Tibial nerve (tissue), 4 donors: ENCODE results near the gene DENND2A. TPM values are rescaled to one million over a fixed set of nuclear protein-coding genes. Genes with fewer than 3 reads are reported as not detected.

ENCODE experiments used
- DNase-seq, 2 donors: peaks; one replicate each; pipeline ENCODE4 v3.0.0-alpha.2; 2019; ENCODE audit warnings: low spot score in 2 of 2
- H3K27ac ChIP-seq, 4 donors: fragments of 200-600 bp; sonication (generic) in 3 of 4; one replicate each; pipeline ENCODE4 v1.5.1; 2017 to 2019; ENCODE audit warnings: mild to moderate bottlenecking in 1 of 4
- H3K27me3 ChIP-seq, 2 donors: fragments of 200-600 bp; sonication (generic) in 1 of 2; one replicate each; pipeline versions ENCODE4 v1.5.1 to v1.6.0; 2017 to 2019
- H3K36me3 ChIP-seq, 3 donors: fragments of 200-600 bp; sonication (generic); one replicate each; pipeline ENCODE4 v1.5.1; 2018 to 2019
- H3K4me1 ChIP-seq, 4 donors: fragments of 200-600 bp; sonication (generic) in 3 of 4; one replicate each; pipeline ENCODE4 v1.5.1; 2017 to 2019
- H3K4me3 ChIP-seq, 4 donors: fragments of 200-600 bp; sonication (generic) in 3 of 4; one replicate each; pipeline ENCODE4 v1.5.1; 2017 to 2019; ENCODE audit warnings: mild to moderate bottlenecking in 1 of 4, moderate library complexity in 1 of 4
- H3K9me3 ChIP-seq, 4 donors: fragments of 200-600 bp; sonication (generic) in 3 of 4; one replicate each; pipeline ENCODE4 v1.5.1; 2017 to 2019
- CTCF ChIP-seq, 5 experiments: fragments of 200-600 bp in 3 of 5; fragments of 450-650 bp in 2 of 5; sonication (generic) in 3 of 5; IDR thresholded peaks; one replicate each; pipeline ENCODE4 v1.5.1; 2016 to 2019; ENCODE audit warnings: antibody characterized with exemption in 5 of 5, mild to moderate bottlenecking in 3 of 5, moderate library complexity in 2 of 5
- EP300 ChIP-seq, 2 donors: sonication (generic); formaldehyde crosslinking; IDR thresholded peaks; one replicate each; pipeline ENCODE4 v1.6.1; 2017; ENCODE audit warnings: antibody characterized with exemption in 2 of 2, mild to moderate bottlenecking in 1 of 2
- POLR2A ChIP-seq, 2 donors: fragments of 450-650 bp; IDR thresholded peaks; one replicate each; pipeline ENCODE4 v1.6.1; 2017; ENCODE audit warnings: antibody characterized with exemption in 2 of 2, mild to moderate bottlenecking in 2 of 2, moderate library complexity in 2 of 2
- WGBS, 2 donors: methylation state at CpG; one replicate each; pipeline ENCODE4 v1.1.5; 2018; 5-methylcytosine and 5-hydroxymethylcytosine counted together
- total RNA-seq, 4 donors: library from RNA; depleted of rRNA; stranded (reverse); fragments of >200 nt; gene quantifications; one replicate each; pipeline ENCODE4 v1.1.0, GENCODE V29; 2016

The DENND2A gene
- total RNA-seq, 4 donors from 2014 or later: 18.3 to 28.0 (median 24.2) TPM

- WGBS, 2 donors: 73 to 78% methylated on average over 3 to 4 of the region's 4 CpGs
- peaks cover 0 to 13% (median 0%) of the 10 kb centered on the region in 4 donors for H3K4me1 ChIP-seq
- H3K27me3 ChIP-seq: no peaks in the 10 kb centered on the region
- peak overlapping the region in 1 of 4 donors; percentile 14 for H3K27ac ChIP-seq
- H3K36me3 ChIP-seq: peaks cover 0 to 52% (median 0%) of the 10 kb centered on the region in 3 donors
- no peak for DNase-seq
- TF ChIP-seq POLR2A (IDR thresholded peaks at IDR 0.05) (no peak), EP300 (IDR thresholded peaks at IDR 0.05) (no peak), CTCF (IDR thresholded peaks at IDR 0.05) (no peak)
- no peak overlapping the region for H3K4me3 ChIP-seq
- H3K9me3 ChIP-seq: no peaks in the 10 kb centered on the region
Measured at GRCh38 chr7:140564643-140565042, 76.0 kb downstream of the DENND2A start.

- peaks cover 0 to 50% (median 0%) of the 10 kb centered on the region in 3 donors for H3K36me3 ChIP-seq
- no peak overlapping the region for H3K4me3 ChIP-seq
- no peak for DNase-seq
- 62% methylated on average over 5 of the region's 5 CpGs for WGBS, 2 donors
- peaks cover 0 to 12% (median 0%) of the 10 kb centered on the region in 4 donors for H3K4me1 ChIP-seq
- no peak overlapping the region for H3K27ac ChIP-seq
- TF ChIP-seq CTCF (IDR thresholded peaks at IDR 0.05) (no peak), EP300 (IDR thresholded peaks at IDR 0.05) (no peak), POLR2A (IDR thresholded peaks at IDR 0.05) (no peak)
- no peaks in the 10 kb centered on the region for H3K27me3 ChIP-seq
- H3K9me3 ChIP-seq: no peaks in the 10 kb centered on the region
Measured at GRCh38 chr7:140562926-140563481, 77.6 kb downstream of the DENND2A start.

GRCh38 chr7:140559410-140559809 is 81.2 kb downstream of the DENND2A start:
- Histone ChIP-seq H3K9me3 (no peaks in the 10 kb centered on the region), H3K36me3 (peaks cover 0 to 59% (median 0%) of the 10 kb centered on the region in 3 donors), H3K4me1 (no peaks in the 10 kb centered on the region), H3K4me3 (no peak overlapping the region), H3K27me3 (no peaks in the 10 kb centered on the region), H3K27ac (no peak overlapping the region)
- DNase-seq: no peak
- 76 to 83% methylated on average over 9 of the region's 9 CpGs for WGBS, 2 donors
- TF ChIP-seq CTCF (IDR thresholded peaks at IDR 0.05) (no peak), POLR2A (IDR thresholded peaks at IDR 0.05) (no peak)

- H3K36me3 ChIP-seq: peaks cover 0 to 61% (median 0%) of the 10 kb centered on the region in 3 donors
Measured at GRCh38 chr7:140557809-140558518, 82.6 kb downstream of the DENND2A start.

More at GRCh38 chr7:140557809-140558518, 82.6 kb downstream of the DENND2A start:
- 92 to 93% methylated on average over 13 of the region's 13 CpGs for WGBS, 2 donors
- no peak for DNase-seq
- no peaks in the 10 kb centered on the region for H3K4me1 ChIP-seq
- H3K27me3 ChIP-seq: no peaks in the 10 kb centered on the region
- no peaks in the 10 kb centered on the region for H3K9me3 ChIP-seq
- no peak overlapping the region for H3K27ac ChIP-seq
- H3K4me3 ChIP-seq: no peak overlapping the region
- TF ChIP-seq POLR2A (IDR thresholded peaks at IDR 0.05) (no peak), CTCF (IDR thresholded peaks at IDR 0.05) (no peak), EP300 (IDR thresholded peaks at IDR 0.05) (no peak)
